ENCODE measurements around the gene ERCC1. TPM values are rescaled to one million over a fixed set of nuclear protein-coding genes. Genes with fewer than 3 reads are reported as not detected.

The ERCC1 gene
- total RNA-seq, 1 experiment from 2014 or later, result 57.3 TPM

DNA sequence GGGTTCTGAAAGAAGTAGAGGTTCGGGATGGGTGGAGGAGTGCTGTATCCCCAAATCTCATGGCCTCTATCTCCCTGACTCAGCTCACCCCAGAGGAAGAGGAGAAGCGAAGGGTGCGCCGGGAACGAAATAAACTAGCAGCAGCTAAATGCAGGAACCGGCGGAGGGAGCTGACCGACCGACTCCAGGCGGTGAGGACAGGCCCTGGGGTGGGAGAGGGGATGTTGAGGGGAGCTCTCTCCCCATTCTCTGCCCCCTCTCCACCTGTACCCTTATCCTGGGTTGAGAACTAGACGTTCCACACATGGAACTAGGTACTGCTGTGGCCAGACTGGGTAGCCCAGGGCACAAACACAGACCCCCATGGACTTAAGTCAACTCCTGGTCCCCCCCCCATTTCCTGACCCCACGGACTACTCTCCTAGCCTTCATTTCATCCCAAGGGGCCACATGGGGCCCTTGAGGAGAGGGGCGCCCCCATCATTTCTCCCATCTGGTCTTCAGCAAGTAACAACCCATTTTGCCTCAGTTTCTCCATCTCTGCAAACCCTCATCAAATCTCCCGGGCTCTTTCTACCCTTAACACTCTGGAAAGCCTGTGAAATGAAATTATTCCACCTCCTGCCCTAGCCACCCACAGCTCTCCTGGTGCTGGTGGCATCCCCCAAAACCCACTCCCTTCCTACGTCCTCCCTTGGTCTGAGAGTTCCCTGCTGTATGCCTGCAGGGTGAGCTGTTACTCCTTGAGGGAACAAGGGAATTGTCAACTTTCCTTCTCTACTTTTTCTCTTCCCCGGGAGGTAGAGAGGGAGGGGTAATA, 47.6 kb upstream of the ERCC1 start:
- CTCF ChIA-PET, result no interaction called here

DNA sequence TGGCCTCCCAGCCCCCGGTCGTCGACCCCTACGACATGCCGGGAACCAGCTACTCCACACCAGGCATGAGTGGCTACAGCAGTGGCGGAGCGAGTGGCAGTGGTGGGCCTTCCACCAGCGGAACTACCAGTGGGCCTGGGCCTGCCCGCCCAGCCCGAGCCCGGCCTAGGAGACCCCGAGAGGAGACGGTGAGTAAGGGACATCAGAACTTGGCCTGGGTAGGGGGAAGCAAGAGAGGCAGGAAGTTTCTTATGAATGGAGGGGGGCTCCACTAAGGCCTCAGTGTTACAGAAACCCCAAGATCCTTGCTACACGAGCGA, 47.0 kb upstream of the ERCC1 start:
- no peaks in the 10 kb centered on the region for H3K27me3 ChIP-seq (ENCODE audit: low read length)
- no peak overlapping the region for H3K9ac ChIP-seq (ENCODE audit: low read length)
- intact Hi-C loops (cut with micrococcal nuclease), result no loop called here
- H3K4me3 ChIP-seq (ENCODE audit: low read length), result peak overlapping the region; percentile 79
- ChIA-PET POLR2A (ENCODE audit: unreplicated experiment) (no interaction called here), CTCF (no interaction called here)
- DNase-seq (no peak), ATAC-seq (no peak)
- H3K4me1 ChIP-seq (ENCODE audit: insufficient read depth, low read length), result peaks cover 11% of the 10 kb centered on the region
- H3F3A ChIP-seq (ENCODE audit: low read length, unreplicated experiment), result no peaks in the 10 kb centered on the region
- H4K20me1 ChIP-seq (ENCODE audit: low read length), result peaks cover 33% of the 10 kb centered on the region
- no peaks in the 10 kb centered on the region for H3K9me3 ChIP-seq (ENCODE audit: low read length)
- peak overlapping the region; percentile 46 for H3K27ac ChIP-seq (ENCODE audit: low read length)
- H3K79me2 ChIP-seq (ENCODE audit: low read length), result peaks cover 16% of the 10 kb centered on the region
- no TSS peak for BruUV-seq (replicated peaks)
- H3K36me3 ChIP-seq (ENCODE audit: low read depth, low read length), result no peaks in the 10 kb centered on the region
- peak overlapping the region; percentile 97 for H3K4me2 ChIP-seq (ENCODE audit: low read length)
- no peak for TF ChIP-seq EZH2 (IDR thresholded peaks at IDR 0.05; ENCODE audit: low read length, unreplicated experiment)
- TF ChIP-seq, protein P1, sequence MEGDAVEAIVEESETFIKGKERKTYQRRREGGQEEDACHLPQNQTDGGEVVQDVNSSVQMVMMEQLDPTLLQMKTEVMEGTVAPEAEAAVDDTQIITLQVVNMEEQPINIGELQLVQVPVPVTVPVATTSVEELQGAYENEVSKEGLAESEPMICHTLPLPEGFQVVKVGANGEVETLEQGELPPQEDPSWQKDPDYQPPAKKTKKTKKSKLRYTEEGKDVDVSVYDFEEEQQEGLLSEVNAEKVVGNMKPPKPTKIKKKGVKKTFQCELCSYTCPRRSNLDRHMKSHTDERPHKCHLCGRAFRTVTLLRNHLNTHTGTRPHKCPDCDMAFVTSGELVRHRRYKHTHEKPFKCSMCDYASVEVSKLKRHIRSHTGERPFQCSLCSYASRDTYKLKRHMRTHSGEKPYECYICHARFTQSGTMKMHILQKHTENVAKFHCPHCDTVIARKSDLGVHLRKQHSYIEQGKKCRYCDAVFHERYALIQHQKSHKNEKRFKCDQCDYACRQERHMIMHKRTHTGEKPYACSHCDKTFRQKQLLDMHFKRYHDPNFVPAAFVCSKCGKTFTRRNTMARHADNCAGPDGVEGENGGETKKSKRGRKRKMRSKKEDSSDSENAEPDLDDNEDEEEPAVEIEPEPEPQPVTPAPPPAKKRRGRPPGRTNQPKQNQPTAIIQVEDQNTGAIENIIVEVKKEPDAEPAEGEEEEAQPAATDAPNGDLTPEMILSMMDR (conservative IDR thresholded peaks at IDR 0.05; ENCODE audit: low read depth, low read length), result no peak
- TF ChIP-seq EZH2phosphoT487 (IDR thresholded peaks at IDR 0.05; ENCODE audit: borderline replicate concordance, low read length), result no peak
- no peak overlapping the region for H2AFZ ChIP-seq (ENCODE audit: low read length)
- H3K9me2 ChIP-seq (replicated peaks; ENCODE audit: low read length), result no peaks in the 10 kb centered on the region

More for the DNA sequence above, 47.6 kb upstream of the ERCC1 start:
- Histone ChIP-seq H3K27me3 (ENCODE audit: low read length) (no peaks in the 10 kb centered on the region), H3K4me2 (ENCODE audit: low read length) (peak overlapping the region; percentile 97), H3K9ac (ENCODE audit: low read length) (no peak overlapping the region), H3K36me3 (ENCODE audit: low read depth, low read length) (no peaks in the 10 kb centered on the region), H3K79me2 (ENCODE audit: low read length) (peaks cover 16% of the 10 kb centered on the region), H3K27ac (ENCODE audit: low read length) (no peak overlapping the region), H2AFZ (ENCODE audit: low read length) (no peak overlapping the region), H3K4me3 (ENCODE audit: low read length) (peak overlapping the region; percentile 79; the same call in 1 of the 2 replicates), H3K4me1 (ENCODE audit: insufficient read depth, low read length) (peaks cover 11% of the 10 kb centered on the region), H4K20me1 (ENCODE audit: low read length) (peaks cover 33% of the 10 kb centered on the region), H3F3A (ENCODE audit: low read length, unreplicated experiment) (no peaks in the 10 kb centered on the region), H3K9me2 (replicated peaks; ENCODE audit: low read length) (no peaks in the 10 kb centered on the region), H3K9me3 (ENCODE audit: low read length) (no peaks in the 10 kb centered on the region)
- no peak for DNase-seq
- intact Hi-C loops (cut with micrococcal nuclease), result no loop called here
- no peak for ATAC-seq
- no TSS peak for BruUV-seq (replicated peaks)
- POLR2A ChIA-PET (ENCODE audit: unreplicated experiment), result no interaction called here
- TF ChIP-seq EZH2phosphoT487 (IDR thresholded peaks at IDR 0.05; ENCODE audit: borderline replicate concordance, low read length) (no peak), EZH2 (IDR thresholded peaks at IDR 0.05; ENCODE audit: low read length, unreplicated experiment) (no peak)
- TF ChIP-seq, protein P1 (conservative IDR thresholded peaks at IDR 0.05; ENCODE audit: low read depth, low read length), result no peak

Measured in PC-3 (cell line).